HCT116 (cell line): ENCODE results near the gene PTGR3. TPM values are rescaled to one million over a fixed set of nuclear protein-coding genes. Genes with fewer than 3 reads are reported as not detected.

ENCODE experiments used
- ATAC-seq: fragments of 200-7000 bp; cut with Tn5 transposase; 2 replicates; pipeline ENCODE4 v1.9.1; 2020; ENCODE audit warnings: mild to moderate bottlenecking, moderate library complexity
- BruUV-seq: library from RNA; stranded (reverse); fragments of 400-500 nt; replicated peaks from 2 replicates; lab custom pipeline; 2021; lab: Mats Ljungman, UMichigan
- CTCF ChIA-PET: fragments of 300-600 bp; sonication (Branson Sonifier 250); formaldehyde crosslinking; loops from one replicate; lab custom pipeline; 2021; ENCODE audit warnings: antibody characterized with exemption; lab: Charles Lee
- POLR2A ChIA-PET: fragments of 300-600, 350-600 bp; sonication (Branson Sonifier 250); formaldehyde crosslinking; loops from one replicate; lab custom pipeline; 2021; ENCODE audit warnings: antibody characterized with exemption; lab: Charles Lee
- RAD21 ChIA-PET, 2 experiments: fragments of 300-600 bp; sonication (Branson Sonifier 250); formaldehyde crosslinking; loops; one replicate each; lab custom pipeline; 2023; ENCODE audit warnings: low total read pairs in 2 of 2; ENCODE audit not compliant: uncharacterized antibody in 2 of 2, unreplicated experiment in 2 of 2, low non-redundant PET in 1 of 2; lab: Charles Lee
- DNase-seq: peaks from one replicate; pipeline ENCODE4 v3.0.0-alpha.2; 2010; ENCODE audit warnings: low read depth, low spot score
- H2AFZ ChIP-seq: fragments of 200-600 bp; shearing (Covaris generic), sonication (generic); 2 replicates; pipeline ENCODE4 v1.6.1; 2017; ENCODE audit warnings: low read depth, mixed run types, mixed read lengths, antibody characterized with exemption, low read length; ENCODE audit not compliant: poor library complexity, severe bottlenecking
- H3K27ac ChIP-seq: 2 replicates; pipeline ENCODE4 v1.5.1; 2012; ENCODE audit warnings: low read depth, low read length
- H3K27me3 ChIP-seq: fragments of 200-600 bp; sonication (generic); 2 replicates; pipeline ENCODE4 v1.6.1; 2016; ENCODE audit warnings: mixed run types, low read length, mixed read lengths; ENCODE audit not compliant: insufficient read depth
- H3K36me3 ChIP-seq, 2 experiments: fragments of 200-500 bp in 1 of 2; fragments of 200-600 bp in 1 of 2; sonication (Bioruptor generic) in 1 of 2; sonication (generic) in 1 of 2; 2 replicates each; pipeline versions ENCODE4 v1.5.1 to v1.6.1; 2014 to 2016; ENCODE audit warnings: low read length in 2 of 2, inconsistent platforms in 1 of 2, mixed read lengths in 1 of 2, mixed run types in 1 of 2; ENCODE audit not compliant: insufficient read depth in 2 of 2, control insufficient read depth in 1 of 2
- H3K4me1 ChIP-seq, 2 experiments: fragments of 200-600 bp in 1 of 2; sonication (generic) in 1 of 2; 2 replicates each; pipeline versions ENCODE4 v1.5.1 to v1.6.1; 2012 to 2017; ENCODE audit warnings: low read length in 2 of 2, inconsistent platforms in 1 of 2, mild to moderate bottlenecking in 1 of 2, mixed read lengths in 1 of 2, mixed run types in 1 of 2, moderate library complexity in 1 of 2; ENCODE audit not compliant: insufficient read depth in 2 of 2, control insufficient read depth in 1 of 2
- H3K4me2 ChIP-seq: fragments of 200-600 bp; sonication (generic); 2 replicates; pipeline ENCODE4 v1.6.1; 2017; ENCODE audit warnings: mixed run types, low read length, mixed read lengths
- H3K4me3 ChIP-seq, 2 experiments: fragments of 200-600 bp in 1 of 2; sonication (generic) in 1 of 2; replicated peaks in 1 of 2; 2 replicates each; pipeline ENCODE4 v1.5.1; 2011 to 2016; ENCODE audit warnings: low read length in 2 of 2, control low read depth in 1 of 2, low read depth in 1 of 2, mild to moderate bottlenecking in 1 of 2, mixed read lengths in 1 of 2, mixed run types in 1 of 2
- H3K79me2 ChIP-seq: fragments of 200-600 bp; sonication (generic); 2 replicates; pipeline ENCODE4 v1.6.1; 2017; ENCODE audit warnings: mild to moderate bottlenecking, mixed run types, low read length, moderate library complexity, mixed read lengths; ENCODE audit not compliant: insufficient read depth
- H3K9ac ChIP-seq: fragments of 200-600 bp; sonication (generic); 2 replicates; pipeline ENCODE4 v1.6.1; 2016; ENCODE audit warnings: low read length, mixed read lengths
- H3K9me2 ChIP-seq: fragments of 200-600 bp; sonication (generic), shearing (Covaris generic); 2 replicates; pipeline ENCODE4 v1.6.1; 2017; ENCODE audit warnings: mixed run types, mild to moderate bottlenecking, moderate library complexity; ENCODE audit not compliant: insufficient read depth
- H3K9me3 ChIP-seq, 2 experiments: fragments of 200-500 bp in 1 of 2; fragments of 200-600 bp in 1 of 2; sonication (Bioruptor generic) in 1 of 2; sonication (generic) in 1 of 2; 2 replicates each; pipeline ENCODE4 v1.6.1; 2014 to 2017; ENCODE audit warnings: low read length in 2 of 2, mixed read lengths in 2 of 2, inconsistent platforms in 1 of 2, low read depth in 1 of 2, mild to moderate bottlenecking in 1 of 2, mixed run types in 1 of 2, moderate library complexity in 1 of 2; ENCODE audit not compliant: control insufficient read depth in 1 of 2, insufficient read depth in 1 of 2
- H4K20me1 ChIP-seq: fragments of 200-600 bp; sonication (generic), shearing (Covaris generic); 2 replicates; pipeline ENCODE4 v1.6.1; 2017; ENCODE audit warnings: mixed run types, mild to moderate bottlenecking, moderate library complexity; ENCODE audit not compliant: insufficient read depth
- ATF3 ChIP-seq: IDR thresholded peaks from 2 replicates; pipeline ENCODE4 v1.6.1; 2012
- CBX3 ChIP-seq: IDR thresholded peaks from 2 replicates; pipeline ENCODE4 v1.6.1; 2012; ENCODE audit warnings: low read depth
- CEBPB ChIP-seq: IDR thresholded peaks from 2 replicates; pipeline ENCODE4 v1.6.1; 2012; ENCODE audit warnings: low read depth
- CTCF ChIP-seq, 3 experiments: fragments of 200-600 bp in 1 of 3; sonication (generic) in 1 of 3; IDR thresholded peaks in 2 of 3; conservative IDR thresholded peaks in 1 of 3; 2 replicates each; pipeline ENCODE4 v1.5.1; 2012 to 2017; ENCODE audit warnings: low read depth in 2 of 3, low read length in 2 of 3, antibody characterized with exemption in 1 of 3, borderline replicate concordance in 1 of 3, control low read depth in 1 of 3, mild to moderate bottlenecking in 1 of 3, mixed read lengths in 1 of 3, mixed run types in 1 of 3, moderate library complexity in 1 of 3; ENCODE audit not compliant: insufficient read depth in 1 of 3
- EGR1 ChIP-seq: IDR thresholded peaks from 2 replicates; pipeline ENCODE4 v1.6.1; 2012; ENCODE audit warnings: low read depth
- EZH2phosphoT487 ChIP-seq: fragments of 200-600 bp; IDR thresholded peaks from 2 replicates; pipeline ENCODE4 v1.6.1; 2018; ENCODE audit warnings: antibody characterized with exemption, borderline replicate concordance
- JUND ChIP-seq: IDR thresholded peaks from 2 replicates; pipeline ENCODE4 v1.6.1; 2012
- MAX ChIP-seq: IDR thresholded peaks from 2 replicates; pipeline ENCODE4 v1.6.1; 2012
- POLR2A ChIP-seq: IDR thresholded peaks from 2 replicates; pipeline ENCODE4 v1.7.0; 2011; ENCODE audit warnings: borderline replicate concordance; ENCODE audit not compliant: insufficient read depth, insufficient read length; ENCODE audit errors: extremely low read depth
- POLR2AphosphoS5 ChIP-seq: IDR thresholded peaks from 2 replicates; pipeline ENCODE4 v1.6.1; 2011; ENCODE audit warnings: mild to moderate bottlenecking, low read depth, low read length, moderate library complexity
- RAD21 ChIP-seq: IDR thresholded peaks from 2 replicates; pipeline ENCODE4 v1.6.1; 2012; ENCODE audit warnings: low read depth, mild to moderate bottlenecking
- REST ChIP-seq: IDR thresholded peaks from 2 replicates; pipeline ENCODE4 v1.6.1; 2012; ENCODE audit warnings: low read depth
- SIN3A ChIP-seq: IDR thresholded peaks from 2 replicates; pipeline ENCODE4 v1.6.1; 2012; ENCODE audit warnings: low read depth
- SP1 ChIP-seq: IDR thresholded peaks from 2 replicates; pipeline ENCODE4 v1.6.1; 2012; ENCODE audit warnings: low read depth
- SRF ChIP-seq: IDR thresholded peaks from 2 replicates; pipeline ENCODE4 v1.6.1; 2012; ENCODE audit warnings: low read depth
- TCF7L2 ChIP-seq: IDR thresholded peaks from 2 replicates; pipeline ENCODE4 v1.7.0; 2011; ENCODE audit warnings: borderline replicate concordance, inconsistent platforms; ENCODE audit not compliant: insufficient read depth, insufficient read length; ENCODE audit errors: extremely low read depth
- YY1 ChIP-seq: IDR thresholded peaks from 2 replicates; pipeline ENCODE4 v1.6.1; 2011; ENCODE audit warnings: low read length, low read depth, moderate library complexity, mild to moderate bottlenecking; ENCODE audit not compliant: insufficient replicate concordance; ENCODE audit errors: extremely low read depth
- ZBTB33 ChIP-seq: IDR thresholded peaks from 2 replicates; pipeline ENCODE4 v1.6.1; 2011; ENCODE audit warnings: mild to moderate bottlenecking, low read length, moderate library complexity; ENCODE audit not compliant: insufficient replicate concordance; ENCODE audit errors: extremely low read depth
- intact Hi-C: fragments of 100-400 bp; cut with micrococcal nuclease; formaldehyde crosslinking; loops from 2 replicates; pipeline ENCODE4 v1.10.0; 2022
- total RNA-seq: library from RNA; stranded (reverse); gene quantifications from one replicate; pipeline ENCODE4 v1.2.1, GENCODE V29; 2021; ENCODE audit not compliant: unreplicated experiment

Gene PTGR3
- total RNA-seq, 1 experiment from 2014 or later = 25.3 TPM

- RAD21 ChIA-PET = no interaction called here
- Histone ChIP-seq H4K20me1 (no peaks in the 10 kb centered on the region), H3K9me3 (no peaks in the 10 kb centered on the region), H2AFZ (no peak overlapping the region), H3K4me2 (no peak overlapping the region), H3K4me1 (peaks cover 9 to 30% of the 10 kb centered on the region in 2 experiments), H3K27ac (no peak overlapping the region), H3K4me3 (no peak overlapping the region), H3K36me3 (no peaks in the 10 kb centered on the region), H3K27me3 (no peaks in the 10 kb centered on the region), H3K9me2 (no peaks in the 10 kb centered on the region), H3K79me2 (no peaks in the 10 kb centered on the region), H3K9ac (no peak overlapping the region)
- no peak for DNase-seq
- POLR2A ChIA-PET = no interaction called here
- ATAC-seq = no peak
- BruUV-seq = no TSS peak
- intact Hi-C loops = no loop called here
- TF ChIP-seq RAD21 (no peak), JUND (no peak), POLR2AphosphoS5 (no peak), CBX3 (no peak), SRF (no peak), EZH2phosphoT487 (no peak), CEBPB (no peak), POLR2A (no peak), SP1 (no peak), MAX (no peak), EGR1 (no peak), CTCF (IDR thresholded peaks at IDR 0.05 in 2 of 3, conservative IDR thresholded peaks at IDR 0.05 in 1 of 3; ENCODE audit: borderline replicate concordance in 1 of 3, insufficient read depth in 1 of 3, low read depth in 2 of 3, low read length in 2 of 3) (no peak), YY1 (no peak), SIN3A (no peak), ZBTB33 (no peak), TCF7L2 (no peak), ATF3 (no peak), REST (no peak)
- CTCF ChIA-PET = no interaction called here
Observed at GRCh38 chr18:75185460-75185859, 23.5 kb downstream of the PTGR3 start.
